Activated CD4-positive, CD25-positive, alpha-beta regulatory T cell treated with anti-CD3 and anti-CD28 coated beads, Interleukin-2, amount 50 U/mL, for 16 hours (primary cell): ENCODE measurements around the gene LSM12.
A peak's percentile ranks its signal among the peaks of the same experiment; 100 is the strongest.
"Not testable (repeated sequence)": the region's sequence is repeated elsewhere in the genome, so short reads cannot be mapped to it uniquely, and the experiment has no call there.

Experiments used
- DNase-seq: peaks from one replicate; pipeline ENCODE4 v3.0.0-alpha.2; 2020; ENCODE audit warnings: low read depth, low spot score

The LSM12 gene

GRCh38 chr17:44076716-44077594 is 10.5 kb upstream of the LSM12 start:
- DNase-seq, result no peak

DNA sequence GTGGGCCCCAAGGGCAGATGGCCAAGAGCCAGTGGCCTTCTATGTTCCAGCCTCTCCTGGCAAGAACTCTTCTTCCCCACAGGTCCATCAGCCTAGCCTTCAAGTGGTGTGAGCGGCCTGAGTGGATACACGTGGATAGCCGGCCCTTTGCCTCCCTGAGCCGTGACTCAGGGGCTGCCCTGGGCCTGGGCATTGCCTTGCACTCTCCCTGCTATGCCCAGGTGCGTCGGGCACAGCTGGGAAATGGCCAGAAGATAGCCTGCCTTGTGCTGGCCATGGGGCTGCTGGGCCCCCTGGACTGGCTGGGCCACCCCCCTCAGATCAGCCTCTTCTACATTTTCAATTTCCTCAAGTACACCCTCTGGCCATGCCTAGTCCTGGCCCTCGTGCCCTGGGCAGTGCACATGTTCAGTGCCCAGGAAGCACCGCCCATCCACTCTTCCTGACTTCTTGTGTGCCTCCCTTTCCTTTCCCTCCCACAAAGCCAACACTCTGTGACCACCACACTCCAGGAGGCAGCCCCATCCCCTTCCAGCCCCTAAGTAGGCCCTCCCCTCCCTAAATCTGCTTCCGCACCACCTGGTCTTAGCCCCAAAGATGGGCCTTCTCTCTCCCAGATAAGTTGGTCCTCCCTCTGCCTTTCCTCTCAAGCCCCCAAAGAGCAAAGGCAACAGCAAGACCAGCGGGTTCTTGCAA is 9.3 kb upstream of the LSM12 start:
- no peak for DNase-seq

- DNase-seq, result no peak
These were observed 8.4 kb upstream of the LSM12 start for GRCh38 chr17:44074911-44075285.

DNA sequence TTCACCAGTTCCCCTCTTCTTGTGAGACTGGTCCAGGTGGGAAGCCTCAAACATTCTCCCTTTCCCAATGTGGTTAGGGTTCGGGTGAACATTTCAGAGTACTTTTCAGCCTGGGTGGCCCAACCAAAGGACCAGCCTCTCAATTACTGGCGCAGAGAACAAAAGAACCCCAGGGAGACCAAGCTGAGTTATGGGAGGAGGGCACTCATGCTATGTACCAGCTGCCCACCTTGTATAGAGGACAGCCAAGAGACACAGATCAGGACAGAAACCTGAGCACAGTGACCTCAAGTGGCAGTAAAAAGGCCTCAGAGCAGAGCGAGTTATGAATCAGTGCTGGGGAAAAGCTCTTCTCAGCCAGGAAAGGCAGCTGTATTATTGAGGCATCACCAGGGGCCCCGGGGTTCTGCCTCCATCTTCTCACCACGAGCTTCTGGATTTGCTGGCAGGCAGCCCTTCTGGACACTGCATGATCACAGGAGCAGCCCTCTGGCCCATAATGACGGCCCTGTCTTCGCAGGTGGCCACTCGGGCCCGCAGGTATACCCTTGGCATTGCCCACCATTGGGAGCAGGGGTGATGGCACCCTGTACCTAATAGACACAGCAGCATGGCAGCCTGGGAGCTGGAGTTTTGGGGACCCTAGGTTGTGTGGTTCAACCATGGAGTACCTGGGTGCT is 7.9 kb upstream of the LSM12 start:
- no peak for DNase-seq

DNA sequence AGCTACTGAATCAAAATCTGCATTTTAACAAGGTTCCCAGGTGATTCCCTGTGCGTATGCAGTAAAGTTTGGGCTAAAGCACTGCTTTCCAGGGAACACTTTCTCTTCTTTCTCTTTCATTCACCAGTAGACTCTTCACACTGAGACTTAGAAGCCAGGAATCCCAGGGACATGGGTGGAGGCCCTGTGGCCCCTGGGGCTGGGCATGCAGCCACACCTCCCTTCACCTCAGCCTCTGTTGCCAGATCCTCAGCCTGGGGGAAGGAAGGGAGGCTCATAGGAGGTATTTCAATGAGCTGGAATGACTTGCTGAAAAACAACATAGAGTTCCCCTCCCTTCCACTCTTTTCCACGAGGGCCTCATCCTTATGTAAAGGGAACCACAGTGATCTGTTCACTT is 5.3 kb upstream of the LSM12 start:
- DNase-seq, result no peak

DNA sequence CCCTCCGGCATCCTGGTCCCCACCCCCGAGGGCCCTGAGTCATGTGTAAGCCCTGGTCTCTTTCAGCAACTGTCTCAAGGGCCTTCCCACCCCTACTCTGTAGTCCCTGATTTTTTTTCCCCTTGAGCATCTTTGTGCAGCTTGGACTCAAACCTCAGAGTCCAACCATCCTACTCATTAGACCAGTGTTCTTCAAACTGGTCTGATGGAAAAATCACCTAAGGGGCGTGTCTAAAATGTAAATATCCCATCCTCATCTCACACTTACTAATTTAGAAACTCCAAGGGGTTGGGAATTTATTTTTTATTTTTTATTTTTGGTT is 4.7 kb upstream of the LSM12 start:
- DNase-seq, result peak; percentile 28

- peak; percentile 55 for DNase-seq
These were observed 4.2 kb upstream of the LSM12 start, which contains the start of gene G6PC3 for GRCh38 chr17:44070455-44071197. G6PC3 (plus strand) TSS chr17:44070735; CDS start chr17:44070966, 231 bp downstream.

DNA sequence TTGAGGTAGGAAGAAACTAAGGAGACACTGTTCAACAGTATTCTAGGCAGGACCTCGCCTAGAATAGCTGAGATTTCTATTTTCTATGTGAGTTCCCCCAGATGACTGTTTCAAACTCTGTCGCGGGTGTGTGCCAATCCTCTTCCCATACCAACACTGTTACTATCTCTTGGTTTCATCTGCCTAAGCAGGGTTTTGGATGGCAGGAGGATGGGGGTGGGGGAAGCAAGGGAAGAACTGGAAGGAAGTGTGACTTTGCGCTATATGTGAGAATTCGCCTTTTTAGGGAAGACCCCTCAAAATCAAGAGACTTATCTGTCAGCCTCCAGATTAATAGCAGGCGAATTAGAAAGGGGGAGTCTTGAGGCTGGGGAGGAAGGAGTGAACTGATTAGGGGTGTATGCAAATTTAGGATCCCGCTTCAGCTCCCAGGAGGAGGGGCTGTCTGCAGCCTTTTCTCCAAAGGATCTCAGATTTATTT is 3.5 kb upstream of the LSM12 start:
- DNase-seq, result no peak

DNA sequence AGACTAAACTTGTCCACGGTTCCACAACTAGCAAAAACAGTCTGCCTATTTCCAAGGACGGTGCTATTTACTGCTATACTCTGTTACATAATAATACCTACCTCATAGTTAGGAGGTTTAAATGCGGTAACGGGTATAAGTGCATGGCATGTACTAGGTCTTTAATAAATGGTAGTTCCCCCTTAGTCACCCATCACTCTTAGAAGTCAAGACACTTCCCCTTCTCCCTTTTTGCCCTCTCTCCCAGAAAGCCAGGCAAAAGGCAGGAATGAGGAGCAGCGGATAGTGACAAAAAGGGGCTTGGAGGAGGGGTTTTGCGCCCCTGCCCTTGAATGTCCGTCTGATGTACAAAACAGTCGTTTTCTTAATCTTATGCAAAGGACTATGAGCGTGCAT is 1.1 kb upstream of the LSM12 start:
- no peak for DNase-seq

DNA sequence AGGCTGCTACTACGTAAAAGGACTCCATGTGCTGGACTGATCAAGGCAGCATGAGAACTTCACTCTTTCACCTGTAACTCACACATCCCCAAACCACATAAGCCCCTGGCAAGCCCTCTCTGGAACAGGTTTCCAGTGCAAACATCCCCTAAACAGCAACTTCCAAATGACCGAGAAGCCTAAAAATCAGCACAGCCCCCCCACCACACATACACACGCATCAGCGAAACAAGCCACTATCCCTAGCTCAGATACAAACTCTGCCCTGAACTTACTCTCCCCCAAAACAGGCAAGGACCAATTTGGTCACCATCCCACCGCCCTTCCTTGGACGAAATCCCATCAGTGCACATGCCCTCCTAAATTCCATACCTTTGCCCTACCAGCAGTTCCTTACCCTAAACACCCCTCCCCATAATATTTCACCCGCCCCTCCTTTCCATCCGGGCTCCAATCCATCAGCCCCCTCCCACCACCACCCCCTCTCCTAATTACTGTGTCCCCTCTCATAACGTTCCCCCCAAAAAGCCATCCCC is 735 bp downstream of the LSM12 start:
- no peak for DNase-seq

GRCh38 chr17:44063704-44064639 is 2.5 kb downstream of the LSM12 start:
- no peak for DNase-seq

GRCh38 chr17:44062871-44063270 is 3.6 kb downstream of the LSM12 start:
- DNase-seq, result no peak

- DNase-seq, result no peak
These were observed 5.0 kb downstream of the LSM12 start for GRCh38 chr17:44061446-44061845.

DNA sequence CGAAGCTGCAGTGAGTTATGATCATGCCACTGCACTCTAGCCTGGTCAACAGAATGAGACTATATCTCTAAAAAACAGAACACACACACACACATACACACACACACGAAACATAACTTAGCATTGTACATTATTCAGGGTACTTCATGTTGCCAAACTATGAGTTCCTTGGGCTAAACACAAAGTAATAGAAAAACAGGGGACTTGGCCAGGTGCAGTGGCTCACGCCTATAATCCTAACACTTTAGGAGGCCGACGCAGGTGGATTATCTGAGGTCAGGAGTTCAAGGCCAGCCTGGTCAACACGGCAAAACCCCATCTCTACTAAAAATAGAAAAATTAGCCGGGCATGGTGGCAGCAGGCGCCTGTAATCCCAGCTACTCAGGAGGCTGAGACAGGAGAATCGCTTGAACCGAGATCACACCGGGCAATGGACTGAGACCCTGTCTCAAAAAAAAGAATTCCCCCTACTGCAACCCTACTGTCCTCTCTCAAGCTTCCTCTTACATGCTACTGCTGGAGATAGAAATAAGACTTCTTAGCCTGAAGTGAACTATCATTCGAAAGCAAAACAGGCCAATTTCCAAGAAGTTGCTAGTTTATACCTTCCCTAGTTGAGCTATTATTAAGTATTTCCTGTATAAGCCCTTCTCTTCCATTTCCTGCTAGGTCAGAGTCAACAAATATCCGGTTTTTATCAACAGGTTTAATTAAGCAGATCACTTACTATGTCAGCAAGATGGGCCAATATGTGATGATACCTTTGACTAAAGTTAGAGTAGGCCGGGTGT is 7.2 kb downstream of the LSM12 start:
- DNase-seq, result no peak

DNA sequence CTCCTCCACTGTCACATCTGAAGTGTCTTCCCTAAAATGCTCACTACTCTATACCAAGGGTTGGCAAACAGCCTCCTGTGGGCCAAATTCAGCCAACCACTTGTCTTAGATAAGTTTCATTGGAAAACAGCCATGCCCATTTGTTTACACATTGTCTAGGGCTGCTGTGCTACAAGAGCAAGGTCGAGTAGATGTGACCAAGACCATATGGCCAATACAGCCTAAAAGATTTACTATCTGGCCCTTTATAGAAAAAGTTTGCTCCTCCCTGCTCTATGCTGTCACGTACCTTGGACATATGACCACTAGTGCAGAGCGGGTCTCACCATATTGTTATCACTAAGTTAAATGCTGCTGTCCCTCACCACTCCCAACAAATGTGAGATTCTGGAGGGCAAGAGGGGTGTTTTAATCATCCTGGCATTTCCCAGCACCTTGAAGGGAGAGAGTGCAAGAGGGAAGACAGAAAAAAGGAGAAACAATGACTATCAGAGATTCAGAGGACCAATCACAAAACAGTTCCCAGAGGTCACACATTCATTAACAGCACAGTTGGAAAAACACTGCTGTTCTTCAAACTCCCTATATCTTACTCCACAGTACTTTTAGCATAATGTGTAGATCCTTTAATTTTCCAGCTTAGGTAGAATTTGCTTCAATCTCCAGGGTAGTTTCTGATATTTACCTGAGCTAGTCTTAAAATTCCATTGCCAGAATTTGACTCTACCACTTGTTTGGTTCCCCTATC is 13.2 kb downstream of the LSM12 start:
- DNase-seq, result no peak

DNA sequence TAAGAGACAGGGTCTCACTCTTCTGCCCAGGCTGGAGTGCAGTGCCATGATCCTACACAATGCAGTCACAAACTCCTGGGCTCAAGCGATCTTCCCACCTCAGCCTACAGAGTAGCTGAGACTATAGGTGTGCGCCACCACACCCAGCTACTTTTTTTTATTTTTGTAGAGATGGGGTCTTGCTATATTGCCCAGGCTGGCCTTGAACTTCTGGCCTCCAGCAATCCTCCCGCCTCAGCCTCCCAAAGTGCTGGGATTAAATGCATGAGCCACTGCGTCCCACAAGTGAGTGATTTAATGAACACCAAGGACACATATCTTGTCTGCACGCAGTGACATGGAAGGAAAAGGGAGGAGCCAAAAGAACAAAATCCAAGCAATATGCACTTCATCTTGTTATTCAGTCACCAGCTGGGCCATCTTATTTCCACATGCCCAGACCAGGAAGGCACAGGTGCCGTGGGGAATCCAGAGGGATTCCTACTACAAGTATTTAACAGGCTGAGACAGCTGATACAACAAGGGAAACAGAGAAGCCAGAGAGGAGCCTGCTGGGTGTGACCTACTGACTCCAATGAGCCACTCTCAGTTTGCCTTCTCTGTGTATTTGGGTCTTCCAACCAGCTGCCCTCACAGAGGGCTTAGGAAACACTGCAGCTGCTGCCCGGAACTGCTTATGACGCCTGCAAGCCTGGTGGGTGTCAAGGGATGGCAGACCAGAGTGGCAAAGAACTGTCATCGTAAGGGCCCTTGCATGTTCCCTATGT is 17.0 kb downstream of the LSM12 start:
- DNase-seq, result no peak

GRCh38 chr17:44046893-44047292 is 19.6 kb downstream of the LSM12 start:
- not testable (repeated sequence) for DNase-seq

DNA sequence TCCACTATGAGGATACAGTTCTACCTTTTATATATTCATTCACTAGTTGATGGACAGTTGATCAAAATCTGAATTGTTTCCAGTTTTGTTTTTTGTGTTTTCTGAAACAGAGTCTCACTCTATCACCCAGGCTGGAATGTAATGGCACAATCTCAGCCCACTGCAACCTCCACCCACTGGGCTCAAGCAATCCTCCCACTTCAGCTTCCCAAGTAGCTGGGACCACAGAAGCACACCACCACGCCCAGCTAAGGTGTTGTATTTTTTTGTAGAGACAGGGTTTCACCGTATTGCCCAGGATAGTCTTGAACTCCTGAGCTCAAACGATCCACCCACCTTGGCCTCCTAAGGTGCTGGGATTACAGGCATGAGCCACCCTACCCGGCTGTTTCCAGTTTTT is 21.0 kb downstream of the LSM12 start:
- DNase-seq, result no peak
